D341Med (cell line): Measurements from ENCODE around the gene SNCA.

Source experiments
- DNase-seq: peaks from one replicate; pipeline ENCODE4 v3.0.0; 2012; ENCODE audit warnings: low spot score

The SNCA gene

DNA sequence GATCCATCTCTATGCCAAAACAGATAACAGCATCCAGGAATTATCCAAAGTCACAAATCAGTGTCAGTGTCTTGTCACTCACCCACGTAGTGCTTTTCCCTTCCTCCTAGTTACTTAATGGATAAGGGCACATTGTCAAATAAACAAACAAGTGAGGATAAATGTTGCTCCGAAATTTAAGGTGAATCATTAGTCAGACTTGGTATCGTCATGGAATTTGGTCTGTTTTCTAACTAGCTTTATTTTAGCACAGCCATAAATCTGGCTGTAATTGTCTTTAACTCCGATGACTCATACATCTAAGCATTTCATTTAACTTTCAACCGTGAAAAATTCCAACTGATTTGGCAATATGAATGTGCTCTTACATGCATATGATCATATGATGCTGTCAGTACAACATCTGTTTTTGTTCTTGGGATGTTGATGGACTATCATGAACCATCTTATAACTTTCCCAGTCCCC, 83.3 kb downstream of the SNCA start:
- DNase-seq, result no peak

GRCh38 chr4:89752932-89753598, 83.9 kb downstream of the SNCA start:
- no peak for DNase-seq

DNA sequence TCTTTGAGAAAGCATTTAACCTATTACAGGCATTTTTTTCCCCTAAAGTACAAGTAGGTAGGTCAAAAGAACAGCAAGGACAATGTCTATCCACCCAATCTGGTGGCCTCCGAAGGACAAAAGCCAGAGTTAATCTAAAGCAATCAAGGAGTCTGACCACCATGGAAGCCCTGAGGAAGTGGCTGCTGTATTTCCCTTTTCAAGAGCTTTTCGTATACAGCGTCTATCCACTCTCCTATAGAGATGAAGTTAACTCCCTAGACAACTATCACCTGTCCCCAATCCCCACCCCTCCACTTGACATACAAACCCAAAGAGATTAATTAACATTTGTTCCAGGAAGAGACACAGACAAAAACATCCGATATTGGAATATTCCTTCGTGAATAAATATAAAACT, 85.5 kb downstream of the SNCA start:
- DNase-seq, result no peak

DNA sequence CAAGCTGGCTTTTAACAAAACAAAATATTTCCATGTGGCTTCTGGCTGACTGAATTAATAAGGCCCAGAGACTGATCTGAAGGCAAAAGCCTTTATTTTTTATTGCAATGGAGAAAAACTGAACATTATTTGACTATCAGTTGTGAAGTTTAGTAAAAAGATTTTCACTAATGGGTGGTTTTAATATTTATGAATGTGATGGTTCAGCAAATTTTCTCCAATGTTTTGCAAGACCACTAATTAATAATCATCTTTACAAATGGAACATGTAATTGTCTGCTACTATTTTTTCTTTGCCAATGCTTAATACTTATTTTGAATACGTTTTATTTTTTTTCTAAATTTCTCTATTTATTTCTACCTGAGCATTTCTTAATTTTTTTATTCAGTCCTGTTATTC, 90.6 kb downstream of the SNCA start:
- DNase-seq, result no peak

DNA sequence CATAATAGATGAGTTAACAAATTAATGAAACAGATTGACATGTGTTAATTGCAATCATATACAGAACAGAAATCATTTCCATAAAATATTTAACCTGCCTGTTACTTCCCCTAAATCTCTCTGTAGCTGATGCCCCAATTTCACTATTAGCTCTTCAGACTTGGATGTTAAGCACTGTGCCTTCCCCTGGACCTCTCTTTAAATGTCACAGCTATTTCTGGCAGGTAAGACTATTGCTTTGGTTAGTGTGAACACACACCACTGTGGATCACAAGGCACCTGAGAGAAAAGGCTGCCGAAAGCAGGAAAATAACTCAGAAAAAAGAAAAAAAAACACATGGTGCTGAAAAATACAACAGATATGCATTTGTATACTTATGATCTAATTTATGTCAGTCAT, 91.3 kb downstream of the SNCA start:
- no peak for DNase-seq

- no peak for DNase-seq
These were observed 92.0 kb downstream of the SNCA start for GRCh38 chr4:89744914-89745313.

- DNase-seq, result no peak
These were observed 95.2 kb downstream of the SNCA start for GRCh38 chr4:89741768-89742167.

DNA sequence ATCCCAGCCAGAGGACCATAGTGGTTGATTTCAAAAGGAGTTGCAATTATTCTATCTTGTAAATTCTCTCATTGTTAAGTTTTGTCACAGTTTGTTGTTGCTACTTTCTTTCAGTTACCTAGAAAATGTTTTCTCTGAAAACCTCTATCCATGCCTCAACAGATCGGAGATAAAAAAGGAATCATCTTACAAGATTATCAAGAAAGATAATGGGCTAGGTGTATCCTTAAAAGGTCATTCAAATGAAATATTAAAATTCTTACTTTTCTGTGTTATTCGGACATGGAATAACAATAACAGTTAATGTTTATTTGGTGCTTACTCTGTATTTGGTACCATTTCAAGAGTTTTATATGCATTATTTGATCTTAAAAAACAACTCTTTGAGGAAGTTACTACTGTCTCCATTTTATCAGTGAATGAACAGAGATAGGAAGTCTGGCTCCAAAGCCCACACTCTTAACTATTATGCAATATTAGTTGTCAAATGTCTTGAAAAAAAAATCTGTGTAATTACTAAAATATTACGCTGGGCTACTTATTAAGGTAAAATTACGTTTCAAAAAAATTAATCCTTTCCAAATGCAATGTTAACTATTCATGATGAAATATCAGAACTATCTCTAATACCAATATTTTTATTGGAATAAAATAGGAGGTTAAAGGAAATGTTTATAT, 97.5 kb downstream of the SNCA start:
- no peak for DNase-seq

DNA sequence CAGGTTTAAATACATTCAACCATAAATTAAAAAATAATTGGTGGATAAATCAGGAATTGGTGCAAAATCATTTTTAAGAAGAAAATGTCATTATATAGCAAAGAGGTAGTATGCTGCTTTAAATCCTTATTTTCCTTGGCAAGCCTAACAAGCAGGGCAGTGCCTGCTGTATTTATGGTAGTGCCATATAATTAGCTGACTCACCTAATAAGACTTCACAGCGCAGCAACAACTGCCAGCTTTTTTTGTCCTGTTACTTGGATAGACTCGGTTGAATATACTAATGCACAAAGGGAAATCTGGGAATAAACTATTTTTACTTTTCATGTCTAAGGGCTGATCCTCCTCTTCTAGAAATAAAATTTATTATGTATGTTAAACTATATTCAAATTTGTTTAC, 99.1 kb downstream of the SNCA start:
- DNase-seq, result no peak

DNA sequence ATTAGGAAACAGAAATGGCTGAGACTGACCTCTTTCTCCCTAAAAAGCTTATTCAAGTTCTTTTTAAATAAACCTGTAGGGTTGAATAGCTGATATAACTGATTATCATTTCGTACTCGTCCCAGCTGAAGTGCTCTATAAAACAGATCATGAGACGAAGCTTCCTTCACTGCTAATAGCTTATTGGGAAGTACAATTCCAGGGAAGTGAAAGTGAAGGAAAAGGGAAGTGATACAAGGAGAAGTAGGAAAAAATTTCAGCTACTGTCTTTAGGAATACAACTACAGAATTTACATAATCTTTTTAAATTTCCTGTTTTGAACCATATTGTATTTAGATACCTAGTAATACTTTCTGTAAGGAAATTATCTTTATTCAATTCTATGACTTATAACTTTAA, 103.0 kb downstream of the SNCA start:
- no peak for DNase-seq

GRCh38 chr4:89727238-89727637, 109.7 kb downstream of the SNCA start:
- DNase-seq, result no peak

- DNase-seq, result no peak
These were observed 111.7 kb downstream of the SNCA start for GRCh38 chr4:89725268-89725667.

- DNase-seq, result no peak
These were observed 112.2 kb downstream of the SNCA start for GRCh38 chr4:89724716-89725115.

DNA sequence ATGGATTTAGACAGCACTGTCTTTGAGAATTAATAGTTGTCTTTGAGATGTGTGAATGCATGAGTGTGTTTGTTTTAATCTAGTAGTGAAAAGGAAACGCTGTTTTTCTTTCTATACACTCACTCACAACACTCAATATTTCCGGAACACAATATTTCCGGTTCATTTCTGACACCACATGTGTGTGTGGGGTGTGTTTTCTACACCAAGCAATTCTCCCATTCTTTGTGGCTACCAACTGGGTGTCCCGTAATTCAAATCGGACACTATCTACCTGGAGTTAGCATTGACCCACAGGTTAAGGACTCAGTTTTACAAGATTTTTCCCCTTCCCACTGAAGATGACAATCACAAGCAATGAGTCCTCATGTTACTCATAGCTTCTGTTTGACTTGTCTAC, 113.9 kb downstream of the SNCA start:
- DNase-seq, result no peak

DNA sequence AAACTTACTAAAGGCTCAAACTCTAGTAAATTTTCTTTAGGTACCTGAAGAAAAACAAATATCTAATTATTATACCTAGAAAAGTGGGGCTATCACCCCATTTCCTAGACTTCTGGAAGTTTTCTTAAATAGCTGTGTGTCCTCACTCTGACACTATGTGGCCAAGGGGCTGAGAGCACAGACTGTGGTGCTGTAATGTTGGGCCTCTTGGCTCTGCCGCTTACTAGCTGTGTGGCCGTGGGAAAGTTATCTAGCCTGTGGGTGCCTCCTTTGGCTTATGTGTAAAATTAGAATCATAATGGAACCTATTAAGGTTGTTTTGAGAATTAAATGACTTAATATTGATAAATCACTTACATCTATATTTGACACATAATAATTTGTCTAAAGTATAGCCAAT, 114.4 kb downstream of the SNCA start:
- no peak for DNase-seq

DNA sequence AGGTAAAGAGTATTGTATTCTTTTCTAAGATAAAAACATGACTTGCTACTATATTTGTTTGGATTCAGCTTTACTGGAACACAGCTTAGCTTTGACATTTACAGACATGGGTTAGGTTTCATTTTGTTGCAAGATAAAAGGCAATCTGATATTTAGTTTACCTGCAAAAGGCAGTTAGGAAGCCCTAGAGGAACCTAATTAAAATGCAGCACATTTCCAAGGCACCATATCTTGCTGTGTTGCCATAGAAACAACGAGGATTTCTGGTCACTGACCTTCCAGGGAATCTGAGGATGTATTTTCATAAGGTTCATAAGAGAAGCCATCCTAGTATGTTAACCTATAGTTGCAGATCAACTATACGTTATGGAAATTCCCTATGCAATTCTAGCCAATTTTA, 116.0 kb downstream of the SNCA start:
- no peak for DNase-seq

DNA sequence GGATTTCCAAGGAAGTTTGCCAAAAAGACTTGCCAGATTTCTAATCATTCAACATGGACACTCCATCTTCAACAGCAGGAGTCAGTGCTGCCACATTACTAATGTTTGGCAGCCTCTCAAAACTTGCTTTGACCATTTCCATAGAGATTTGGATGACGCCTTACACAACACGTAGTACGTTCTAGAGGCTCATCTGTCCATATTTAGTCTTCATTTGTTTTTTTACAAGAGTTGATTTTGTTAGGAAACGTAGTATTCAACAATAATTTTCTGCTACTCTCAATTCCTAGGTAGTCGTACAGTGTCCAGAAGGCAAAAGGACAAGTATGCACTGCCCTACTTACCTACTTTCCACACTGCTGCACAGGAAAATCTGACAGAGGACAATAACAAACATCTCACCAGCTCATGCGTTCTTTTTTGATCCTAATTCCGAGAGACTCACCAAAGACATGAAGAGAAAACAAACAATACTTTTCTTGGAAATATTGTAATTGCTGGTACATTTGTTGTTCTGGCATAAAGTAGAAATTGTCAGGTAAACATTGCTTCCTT, 117.3 kb downstream of the SNCA start:
- DNase-seq, result no peak

DNA sequence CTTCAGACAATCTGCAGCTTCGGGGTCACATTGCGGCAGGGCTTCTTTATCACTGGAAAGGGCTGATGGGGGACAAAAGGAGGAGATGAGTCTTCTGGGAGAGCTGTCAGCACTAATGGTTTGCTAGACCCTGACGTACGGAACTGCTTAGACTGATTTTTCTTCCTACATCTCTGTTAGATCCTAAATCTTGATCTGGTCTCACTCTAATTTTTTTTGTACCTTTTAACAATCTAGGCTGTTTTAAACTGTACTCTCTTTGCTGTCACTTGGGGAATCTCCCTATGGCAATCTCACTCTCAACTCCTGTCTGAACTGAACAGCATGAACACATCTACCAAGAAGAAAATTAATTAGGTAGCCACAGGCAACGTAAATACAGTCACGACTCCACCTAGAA, 120.1 kb downstream of the SNCA start:
- no peak for DNase-seq

DNA sequence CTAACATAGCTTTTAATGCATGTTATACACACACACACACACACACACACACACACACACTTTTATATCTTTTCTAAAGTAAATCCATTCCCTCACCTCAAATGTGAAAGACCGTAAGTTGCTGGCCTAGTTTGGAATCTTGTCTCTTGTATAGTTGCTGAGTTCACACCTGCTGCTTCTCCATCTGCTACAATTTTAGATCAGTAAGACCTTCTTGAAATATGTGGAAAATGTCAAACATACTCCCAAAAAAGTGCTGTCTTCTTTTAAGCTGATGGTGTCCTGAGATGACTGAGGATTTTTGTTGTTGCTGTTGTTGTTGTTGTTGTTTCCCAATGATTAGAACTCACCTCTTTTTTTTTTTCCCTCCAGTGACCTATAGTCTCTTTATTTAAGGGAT, 121.3 kb downstream of the SNCA start:
- no peak for DNase-seq

GRCh38 chr4:89712827-89713226, 124.1 kb downstream of the SNCA start:
- no peak for DNase-seq

- no peak for DNase-seq
These were observed 124.8 kb downstream of the SNCA start for GRCh38 chr4:89712141-89712540.

GRCh38 chr4:89708903-89709421, 128.0 kb downstream of the SNCA start:
- DNase-seq, result no peak

DNA sequence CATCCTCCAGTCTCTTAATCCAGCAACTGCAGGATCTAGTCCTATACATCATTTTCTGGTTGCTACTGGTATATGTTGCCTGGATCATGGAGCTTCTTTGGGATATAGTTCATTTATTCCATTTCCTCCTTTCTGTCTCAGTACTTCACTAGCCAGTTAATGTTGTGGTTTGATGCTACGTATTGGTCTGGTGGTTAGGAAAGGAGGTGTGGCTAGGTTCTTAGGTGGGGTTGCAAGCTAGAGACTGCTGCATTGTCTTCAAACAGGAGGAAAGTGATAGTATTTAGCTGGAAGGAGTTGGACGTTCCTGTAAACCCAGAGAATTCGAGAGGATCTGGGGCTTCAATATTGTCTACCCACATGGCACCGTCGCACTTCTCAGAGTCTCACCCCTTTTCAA, 129.5 kb downstream of the SNCA start:
- DNase-seq, result no peak
